Breast epithelium (tissue), 4 donors: ENCODE measurements around the gene ADGRB2. TPM values are rescaled to one million over a fixed set of nuclear protein-coding genes. Genes with fewer than 3 reads are reported as not detected.

Source experiments
- DNase-seq, 2 donors: peaks; one replicate each; pipeline ENCODE4 v3.0.0-alpha.2; 2019; ENCODE audit warnings: low spot score in 2 of 2
- H3K27ac ChIP-seq, 2 donors: fragments of 200-600 bp; sonication (generic) in 1 of 2; one replicate each; pipeline ENCODE4 v1.5.1; 2016 to 2019; ENCODE audit warnings: mild to moderate bottlenecking in 1 of 2
- H3K27me3 ChIP-seq, 2 donors: fragments of 200-600 bp; sonication (generic) in 1 of 2; one replicate each; pipeline versions ENCODE4 v1.5.1 to v1.6.0; 2017 to 2019; ENCODE audit warnings: control low read depth in 1 of 2, mild to moderate bottlenecking in 1 of 2
- H3K36me3 ChIP-seq: fragments of 200-600 bp; one replicate; pipeline ENCODE4 v1.5.1; 2019
- H3K4me1 ChIP-seq, 2 donors: fragments of 200-600 bp; sonication (generic); one replicate each; pipeline ENCODE4 v1.5.1; 2016 to 2019; ENCODE audit warnings: control low read depth in 1 of 2
- H3K4me3 ChIP-seq, 3 donors: fragments of 200-600 bp; sonication (generic); 1 replicate in 2 of 3; 2 replicates in 1 of 3; pipeline ENCODE4 v1.5.1; 2016 to 2019; ENCODE audit warnings: mild to moderate bottlenecking in 3 of 3, moderate library complexity in 2 of 3
- H3K9me3 ChIP-seq, 2 donors: fragments of 200-600 bp; sonication (generic) in 1 of 2; one replicate each; pipeline ENCODE4 v1.5.1; 2016 to 2019; ENCODE audit warnings: control low read depth in 1 of 2
- CTCF ChIP-seq, 3 donors: fragments of 450-650 bp; IDR thresholded peaks; one replicate each; pipeline ENCODE4 v1.5.1; 2016 to 2017; ENCODE audit warnings: antibody characterized with exemption in 3 of 3, mild to moderate bottlenecking in 3 of 3, moderate library complexity in 3 of 3
- POLR2A ChIP-seq: fragments of 450-650 bp; IDR thresholded peaks from one replicate; pipeline ENCODE4 v1.6.1; 2016; ENCODE audit warnings: antibody characterized with exemption, mild to moderate bottlenecking, moderate library complexity
- POLR2AphosphoS5 ChIP-seq, 3 donors: sonication (generic); formaldehyde crosslinking; IDR thresholded peaks; one replicate each; pipeline ENCODE4 v1.6.1; 2017; ENCODE audit warnings: antibody characterized with exemption in 3 of 3
- intact Hi-C: fragments of 100-400 bp; cut with DNase I; formaldehyde crosslinking; loops from one replicate; pipeline ENCODE4 v1.15.1; 2023; ENCODE audit warnings: low total_unique reads
- total RNA-seq, 3 donors: library from RNA; depleted of rRNA; stranded (reverse); fragments of >200 nt; gene quantifications; one replicate each; pipeline ENCODE4 v1.1.0, GENCODE V29; 2016

ADGRB2 gene
- total RNA-seq, 3 donors from 2014 or later: 1.3 to 4.9 (median 2.9) TPM

DNA sequence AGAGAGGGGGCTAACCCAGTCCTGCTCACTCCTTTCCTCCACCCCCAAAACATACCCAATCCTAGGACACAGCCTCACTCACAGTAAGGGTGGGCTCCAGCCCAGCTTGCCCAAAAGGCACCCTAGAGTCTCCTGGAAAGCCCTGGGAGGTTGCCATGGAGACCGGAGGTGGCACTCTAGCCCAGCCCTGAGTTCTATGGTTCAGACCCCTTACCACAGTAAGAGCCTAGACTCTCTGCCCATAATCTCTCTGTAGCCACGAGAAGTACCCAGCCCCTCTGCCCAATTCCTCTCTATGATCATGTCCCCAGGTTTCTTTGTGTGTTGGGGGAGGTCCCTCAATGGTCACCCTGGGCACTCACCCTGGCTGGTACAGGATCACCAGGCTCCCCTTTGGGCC lies 74.8 kb downstream of the ADGRB2 start:
- no peak overlapping the region for H3K27ac ChIP-seq
- no peaks in the 10 kb centered on the region for H3K36me3 ChIP-seq

GRCh38 chr1:31688233-31688918 lies 75.8 kb downstream of the ADGRB2 start:
- intact Hi-C loops: no loop called here
- Histone ChIP-seq H3K4me3 (no peak overlapping the region), H3K36me3 (no peaks in the 10 kb centered on the region), H3K4me1 (no peaks in the 10 kb centered on the region), H3K27ac (peak overlapping the region; percentile 2 to 36), H3K27me3 (no peaks in the 10 kb centered on the region), H3K9me3 (no peaks in the 10 kb centered on the region)
- TF ChIP-seq POLR2AphosphoS5 (IDR thresholded peaks at IDR 0.05) (no peak), POLR2A (no peak), CTCF (IDR thresholded peaks at IDR 0.05) (no peak)
- DNase-seq: no peak

More for the DNA sequence above, 74.8 kb downstream of the ADGRB2 start:
- TF ChIP-seq CTCF (IDR thresholded peaks at IDR 0.05): no peak
- no peak for TF ChIP-seq POLR2AphosphoS5 (IDR thresholded peaks at IDR 0.05)
- TF ChIP-seq POLR2A: no peak
- H3K4me1 ChIP-seq: no peaks in the 10 kb centered on the region
- intact Hi-C loops: no loop called here
- H3K9me3 ChIP-seq: no peaks in the 10 kb centered on the region
- H3K27me3 ChIP-seq: no peaks in the 10 kb centered on the region
- no peak for DNase-seq
- H3K4me3 ChIP-seq: no peak overlapping the region

DNA sequence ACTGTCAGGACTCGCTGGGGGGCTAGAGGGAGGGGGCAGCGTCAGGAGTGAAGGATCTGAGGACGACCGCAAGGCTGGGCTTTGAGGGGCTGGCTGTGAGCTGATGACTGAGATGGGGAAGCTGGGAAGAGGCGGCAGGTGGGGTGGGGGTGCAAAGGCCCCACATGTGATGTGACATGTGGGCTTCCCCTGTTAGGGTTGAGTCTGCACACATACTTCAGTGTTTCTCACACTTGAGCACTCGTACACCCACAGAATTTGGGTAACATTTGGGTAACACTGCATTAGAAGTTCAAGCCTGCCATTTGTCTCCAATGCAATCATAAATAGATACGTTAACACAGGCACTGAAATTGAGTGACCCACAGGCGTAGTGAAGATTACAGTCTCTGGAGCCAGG lies 76.5 kb downstream of the ADGRB2 start:
- intact Hi-C loops: no loop called here

GRCh38 chr1:31685795-31686194 lies 78.3 kb downstream of the ADGRB2 start:
- no peaks in the 10 kb centered on the region for H3K36me3 ChIP-seq
- no peaks in the 10 kb centered on the region for H3K9me3 ChIP-seq
- no peak for DNase-seq
- no peak overlapping the region for H3K4me3 ChIP-seq
- intact Hi-C loops: no loop called here
- no peak overlapping the region for H3K27ac ChIP-seq
- no peak for TF ChIP-seq POLR2A
- H3K4me1 ChIP-seq: no peaks in the 10 kb centered on the region
- H3K27me3 ChIP-seq: no peaks in the 10 kb centered on the region

More for the DNA sequence above, 76.5 kb downstream of the ADGRB2 start:
- DNase-seq: no peak
- no peak overlapping the region for H3K4me3 ChIP-seq
- TF ChIP-seq CTCF (IDR thresholded peaks at IDR 0.05) (no peak), POLR2AphosphoS5 (IDR thresholded peaks at IDR 0.05) (no peak), POLR2A (no peak)
- H3K4me1 ChIP-seq: no peaks in the 10 kb centered on the region
- H3K27ac ChIP-seq: no peak overlapping the region
- no peaks in the 10 kb centered on the region for H3K27me3 ChIP-seq
- H3K9me3 ChIP-seq: no peaks in the 10 kb centered on the region
- H3K36me3 ChIP-seq: no peaks in the 10 kb centered on the region

DNA sequence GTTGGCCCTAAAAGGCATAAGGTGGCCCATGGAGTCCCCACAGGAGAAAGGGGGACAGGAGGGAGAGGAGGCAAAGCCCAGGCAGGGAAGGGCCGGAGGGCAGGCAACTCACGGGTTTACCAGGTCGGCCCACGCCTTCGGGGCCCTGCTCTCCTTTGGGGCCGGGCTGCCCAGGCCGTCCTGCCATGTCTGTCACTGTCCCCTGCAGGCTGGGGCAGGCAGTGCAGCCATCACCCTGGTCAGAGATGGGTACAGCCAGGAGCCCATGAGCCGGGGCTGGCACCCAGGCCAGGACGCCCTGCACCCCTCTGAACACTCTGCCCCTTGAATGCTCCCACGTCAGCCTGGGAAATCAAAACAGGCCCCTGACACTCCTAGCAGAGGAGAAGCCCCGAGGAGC lies 80.1 kb downstream of the ADGRB2 start:
- Histone ChIP-seq H3K4me1 (no peaks in the 10 kb centered on the region), H3K27ac (no peak overlapping the region), H3K36me3 (no peaks in the 10 kb centered on the region), H3K9me3 (no peaks in the 10 kb centered on the region), H3K27me3 (no peaks in the 10 kb centered on the region), H3K4me3 (no peak overlapping the region)
- TF ChIP-seq CTCF (IDR thresholded peaks at IDR 0.05): no peak
- TF ChIP-seq POLR2A: no peak
- no peak for TF ChIP-seq POLR2AphosphoS5 (IDR thresholded peaks at IDR 0.05)
- no peak for DNase-seq
- intact Hi-C loops: no loop called here

DNA sequence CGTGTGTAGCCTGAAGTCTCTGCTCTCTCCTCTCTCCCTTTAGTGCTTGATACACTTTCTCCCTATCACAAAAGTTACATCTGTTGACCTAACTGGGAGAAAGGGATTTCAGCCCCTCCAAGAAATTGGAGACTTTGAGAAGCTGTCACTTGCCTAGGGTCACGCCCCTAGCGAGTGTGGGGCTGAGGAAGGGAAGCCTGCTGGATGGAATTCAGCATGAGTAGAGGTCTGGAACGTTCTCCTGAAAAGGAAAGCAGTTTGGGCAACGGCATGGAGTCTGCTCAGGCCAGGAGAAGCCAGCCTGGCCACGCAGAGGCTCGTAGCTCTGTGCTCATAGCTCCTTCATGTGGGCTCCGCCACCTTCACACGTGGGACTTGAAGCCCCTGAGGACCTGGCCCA lies 82.7 kb downstream of the ADGRB2 start:
- TF ChIP-seq CTCF (IDR thresholded peaks at IDR 0.05): no peak
- TF ChIP-seq POLR2AphosphoS5 (IDR thresholded peaks at IDR 0.05): no peak
- TF ChIP-seq POLR2A: no peak
- H3K27ac ChIP-seq: no peak overlapping the region

More for the DNA sequence above, 82.7 kb downstream of the ADGRB2 start:
- H3K9me3 ChIP-seq: no peaks in the 10 kb centered on the region
- no peak overlapping the region for H3K4me3 ChIP-seq
- no peaks in the 10 kb centered on the region for H3K27me3 ChIP-seq
- no peaks in the 10 kb centered on the region for H3K36me3 ChIP-seq
- intact Hi-C loops: no loop called here
- H3K4me1 ChIP-seq: no peaks in the 10 kb centered on the region
- no peak for DNase-seq
